Uterus (tissue), 2 donors: ENCODE data around the gene NRG3.

Experiments used
- CTCF ChIP-seq, 4 experiments: fragments of 200-600 bp in 2 of 4; fragments of 450-650 bp in 2 of 4; sonication (generic) in 2 of 4; IDR thresholded peaks; one replicate each; pipeline ENCODE4 v1.5.1; 2016 to 2019; ENCODE audit warnings: antibody characterized with exemption in 4 of 4, mild to moderate bottlenecking in 2 of 4, moderate library complexity in 1 of 4
- POLR2A ChIP-seq, 2 donors: fragments of 450-650 bp; IDR thresholded peaks; one replicate each; pipeline ENCODE4 v1.6.1; 2016; ENCODE audit warnings: antibody characterized with exemption in 2 of 2, mild to moderate bottlenecking in 1 of 2, moderate library complexity in 1 of 2

- TF ChIP-seq CTCF (IDR thresholded peaks at IDR 0.05), result no peak
- no peak for TF ChIP-seq POLR2A (IDR thresholded peaks at IDR 0.05)
These were observed 992.1 kb downstream of the NRG3 start for GRCh38 chr10:82867056-82867455.
